PC-3 (cell line): ENCODE measurements around the gene ARL13B.

Experiments used
- CTCF ChIP-seq: fragments of 300-600 bp; sonication (generic); conservative IDR thresholded peaks from 2 replicates; pipeline ENCODE4 v1.5.1; 2017; ENCODE audit warnings: antibody characterized with exemption, low read depth, mild to moderate bottlenecking, low read length
- EZH2 ChIP-seq: fragments of 300-600 bp; sonication (generic); IDR thresholded peaks from one replicate; pipeline ENCODE4 v1.6.1; 2017; ENCODE audit warnings: antibody characterized with exemption, mild to moderate bottlenecking, low read length; ENCODE audit not compliant: unreplicated experiment
- EZH2phosphoT487 ChIP-seq: fragments of 300-600 bp; sonication (generic); IDR thresholded peaks from 2 replicates; pipeline ENCODE4 v1.6.1; 2018; ENCODE audit warnings: mild to moderate bottlenecking, antibody characterized with exemption, low read length, borderline replicate concordance

GRCh38 chr3:94043285-94043684 is 63.3 kb downstream of the ARL13B start:
- TF ChIP-seq CTCF (no peak), EZH2phosphoT487 (no peak), EZH2 (no peak)
